Tibial nerve (tissue), 4 donors: ENCODE results near the gene SKI. TPM values are rescaled to one million over a fixed set of nuclear protein-coding genes. Genes with fewer than 3 reads are reported as not detected.
"Not testable (repeated sequence)": the region's sequence is repeated elsewhere in the genome, so short reads cannot be mapped to it uniquely, and the experiment has no call there.

Source experiments
- DNase-seq, 2 donors: peaks; one replicate each; pipeline ENCODE4 v3.0.0-alpha.2; 2019; ENCODE audit warnings: low spot score in 2 of 2
- H3K27ac ChIP-seq, 4 donors: fragments of 200-600 bp; sonication (generic) in 3 of 4; one replicate each; pipeline ENCODE4 v1.5.1; 2017 to 2019; ENCODE audit warnings: mild to moderate bottlenecking in 1 of 4
- H3K27me3 ChIP-seq, 2 donors: fragments of 200-600 bp; sonication (generic) in 1 of 2; one replicate each; pipeline versions ENCODE4 v1.5.1 to v1.6.0; 2017 to 2019
- H3K36me3 ChIP-seq, 3 donors: fragments of 200-600 bp; sonication (generic); one replicate each; pipeline ENCODE4 v1.5.1; 2018 to 2019
- H3K4me1 ChIP-seq, 4 donors: fragments of 200-600 bp; sonication (generic) in 3 of 4; one replicate each; pipeline ENCODE4 v1.5.1; 2017 to 2019
- H3K4me3 ChIP-seq, 4 donors: fragments of 200-600 bp; sonication (generic) in 3 of 4; one replicate each; pipeline ENCODE4 v1.5.1; 2017 to 2019; ENCODE audit warnings: mild to moderate bottlenecking in 1 of 4, moderate library complexity in 1 of 4
- H3K9me3 ChIP-seq, 4 donors: fragments of 200-600 bp; sonication (generic) in 3 of 4; one replicate each; pipeline ENCODE4 v1.5.1; 2017 to 2019
- EP300 ChIP-seq, 2 donors: sonication (generic); formaldehyde crosslinking; IDR thresholded peaks; one replicate each; pipeline ENCODE4 v1.6.1; 2017; ENCODE audit warnings: antibody characterized with exemption in 2 of 2, mild to moderate bottlenecking in 1 of 2
- POLR2A ChIP-seq, 2 donors: fragments of 450-650 bp; IDR thresholded peaks; one replicate each; pipeline ENCODE4 v1.6.1; 2017; ENCODE audit warnings: antibody characterized with exemption in 2 of 2, mild to moderate bottlenecking in 2 of 2, moderate library complexity in 2 of 2
- WGBS, 2 donors: methylation state at CpG; one replicate each; pipeline ENCODE4 v1.1.5; 2018; 5-methylcytosine and 5-hydroxymethylcytosine counted together
- total RNA-seq, 4 donors: library from RNA; depleted of rRNA; stranded (reverse); fragments of >200 nt; gene quantifications; one replicate each; pipeline ENCODE4 v1.1.0, GENCODE V29; 2016
- TF ChIP-seq, protein P1 (sequence below), 5 experiments: fragments of 200-600 bp in 3 of 5; fragments of 450-650 bp in 2 of 5; sonication (generic) in 3 of 5; IDR thresholded peaks; one replicate each; pipeline ENCODE4 v1.5.1; 2016 to 2019; ENCODE audit warnings: antibody characterized with exemption in 5 of 5, mild to moderate bottlenecking in 3 of 5, moderate library complexity in 2 of 5

The SKI gene
- total RNA-seq, 4 donors from 2014 or later, result 62.8 to 100 (median 72.2) TPM

DNA sequence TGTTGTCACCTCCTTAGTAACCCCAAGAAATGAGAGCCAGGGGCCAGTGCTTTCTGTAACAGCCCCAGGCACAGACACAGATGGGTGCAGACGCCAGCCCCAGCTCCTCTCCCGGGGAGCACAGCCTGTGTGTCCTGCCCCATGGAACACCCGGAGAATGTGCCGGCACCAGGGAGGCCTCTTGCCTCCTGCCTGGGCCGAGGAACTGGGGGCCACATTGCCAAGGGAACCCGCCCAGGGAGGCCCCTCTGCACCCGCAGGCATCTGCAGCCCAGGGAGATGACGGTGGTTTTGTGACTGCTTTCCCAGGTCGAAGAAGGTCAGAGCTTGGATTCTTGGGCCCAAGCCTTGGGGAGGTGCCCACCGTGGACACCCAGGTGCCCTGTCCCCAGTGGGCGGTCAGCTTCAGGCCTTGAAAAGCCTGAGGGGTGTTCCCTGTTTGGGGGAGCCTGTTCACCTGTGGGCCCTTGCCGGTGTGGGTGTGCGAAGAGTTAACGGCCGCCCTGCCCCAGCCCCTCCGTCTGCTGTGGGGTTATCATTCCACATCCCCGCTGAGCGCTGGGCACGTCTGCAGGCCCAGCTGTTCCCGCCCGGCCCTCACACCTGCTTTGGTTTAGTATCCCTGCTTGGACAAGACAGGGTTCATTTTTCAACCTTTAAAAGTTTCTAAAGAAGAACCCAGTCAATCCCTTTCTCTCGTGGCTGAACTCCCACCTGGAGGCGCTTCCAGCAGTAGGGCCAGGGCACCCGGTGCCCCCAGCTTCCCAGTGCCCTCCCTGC, 100.7 kb downstream of the SKI start:
- no peaks in the 10 kb centered on the region for H3K27me3 ChIP-seq
- H3K9me3 ChIP-seq, result no peaks in the 10 kb centered on the region
- TF ChIP-seq EP300 (IDR thresholded peaks at IDR 0.05) (no peak), POLR2A (IDR thresholded peaks at IDR 0.05) (no peak)
- TF ChIP-seq, protein P1, sequence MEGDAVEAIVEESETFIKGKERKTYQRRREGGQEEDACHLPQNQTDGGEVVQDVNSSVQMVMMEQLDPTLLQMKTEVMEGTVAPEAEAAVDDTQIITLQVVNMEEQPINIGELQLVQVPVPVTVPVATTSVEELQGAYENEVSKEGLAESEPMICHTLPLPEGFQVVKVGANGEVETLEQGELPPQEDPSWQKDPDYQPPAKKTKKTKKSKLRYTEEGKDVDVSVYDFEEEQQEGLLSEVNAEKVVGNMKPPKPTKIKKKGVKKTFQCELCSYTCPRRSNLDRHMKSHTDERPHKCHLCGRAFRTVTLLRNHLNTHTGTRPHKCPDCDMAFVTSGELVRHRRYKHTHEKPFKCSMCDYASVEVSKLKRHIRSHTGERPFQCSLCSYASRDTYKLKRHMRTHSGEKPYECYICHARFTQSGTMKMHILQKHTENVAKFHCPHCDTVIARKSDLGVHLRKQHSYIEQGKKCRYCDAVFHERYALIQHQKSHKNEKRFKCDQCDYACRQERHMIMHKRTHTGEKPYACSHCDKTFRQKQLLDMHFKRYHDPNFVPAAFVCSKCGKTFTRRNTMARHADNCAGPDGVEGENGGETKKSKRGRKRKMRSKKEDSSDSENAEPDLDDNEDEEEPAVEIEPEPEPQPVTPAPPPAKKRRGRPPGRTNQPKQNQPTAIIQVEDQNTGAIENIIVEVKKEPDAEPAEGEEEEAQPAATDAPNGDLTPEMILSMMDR (IDR thresholded peaks at IDR 0.05), result no peak
- DNase-seq, result no peak
- H3K4me1 ChIP-seq, result peaks cover 0 to 37% (median 19%) of the 10 kb centered on the region in 4 donors
- no peaks in the 10 kb centered on the region for H3K36me3 ChIP-seq
- 78 to 86% methylated on average over 20 to 24 of the region's 24 CpGs for WGBS, 2 donors
- no peak overlapping the region for H3K27ac ChIP-seq
- H3K4me3 ChIP-seq, result no peak overlapping the region

DNA sequence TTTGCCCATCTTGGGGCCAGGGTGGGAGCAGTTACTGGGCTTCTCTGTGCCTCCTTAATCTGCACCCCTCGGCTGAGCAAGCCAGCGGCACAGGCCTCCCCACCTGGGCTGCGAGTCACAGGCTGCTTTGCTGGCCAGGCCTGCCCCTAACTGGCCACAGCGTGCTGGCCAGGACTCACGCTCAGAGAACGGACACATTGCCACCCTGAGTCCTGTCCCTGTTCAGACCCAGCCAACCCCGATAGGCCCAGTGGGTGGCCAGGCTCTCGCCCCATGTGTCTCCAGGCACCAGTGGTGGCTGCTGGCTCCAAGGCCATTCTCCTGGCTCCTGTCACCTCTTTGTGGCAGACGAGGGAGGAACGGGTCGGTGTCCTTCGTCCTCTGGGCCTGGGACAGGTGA, 101.9 kb downstream of the SKI start:
- H3K4me1 ChIP-seq, result peaks cover 0 to 30% (median 19%) of the 10 kb centered on the region in 4 donors
- no peak overlapping the region for H3K4me3 ChIP-seq
- H3K36me3 ChIP-seq, result no peaks in the 10 kb centered on the region
- no peaks in the 10 kb centered on the region for H3K27me3 ChIP-seq
- WGBS, 2 donors, result 75 to 81% methylated on average over 4 to 12 of the region's 12 CpGs
- no peak for TF ChIP-seq POLR2A (IDR thresholded peaks at IDR 0.05)
- TF ChIP-seq, protein P1 (IDR thresholded peaks at IDR 0.05), result no peak
- TF ChIP-seq EP300 (IDR thresholded peaks at IDR 0.05), result no peak
- H3K27ac ChIP-seq, result peak overlapping the region in 3 of 4 donors; percentile 73 to 89 (median 80)
- H3K9me3 ChIP-seq, result no peaks in the 10 kb centered on the region
- no peak for DNase-seq

GRCh38 chr1:2330519-2331199, 102.5 kb downstream of the SKI start:
- H3K27me3 ChIP-seq, result no peaks in the 10 kb centered on the region
- DNase-seq, result peak; percentile 72 to 77
- TF ChIP-seq EP300 (IDR thresholded peaks at IDR 0.05) (peak; percentile 40 to 77), POLR2A (IDR thresholded peaks at IDR 0.05) (no peak)
- TF ChIP-seq, protein P1 (IDR thresholded peaks at IDR 0.05), result peak in 1 of 5 experiments; percentile 17

DNA sequence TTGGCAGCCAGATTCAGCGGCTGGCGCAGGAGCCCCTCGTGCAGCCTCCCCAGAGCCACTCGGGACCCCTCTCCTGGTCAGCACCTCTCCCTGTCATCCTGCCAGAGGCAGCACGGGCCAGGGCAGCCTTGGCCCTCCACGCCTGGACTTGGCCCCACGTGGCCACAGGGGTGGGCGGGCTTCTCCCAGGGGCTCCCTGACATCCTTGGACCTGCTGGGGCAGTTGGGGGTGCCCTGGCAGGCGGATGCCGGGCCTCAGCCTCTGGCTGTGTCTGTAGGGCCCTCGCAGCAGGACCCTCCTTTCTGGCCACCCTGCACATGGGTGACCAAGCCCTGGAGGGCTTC, 103.1 kb downstream of the SKI start:
- peak overlapping the region; percentile 73 to 89 (median 77) for H3K27ac ChIP-seq
- DNase-seq, result no peak
- H3K27me3 ChIP-seq, result no peaks in the 10 kb centered on the region
- H3K4me1 ChIP-seq, result peaks cover 0 to 30% (median 19%) of the 10 kb centered on the region in 4 donors
- no peak overlapping the region for H3K4me3 ChIP-seq
- no peaks in the 10 kb centered on the region for H3K9me3 ChIP-seq
- H3K36me3 ChIP-seq, result no peaks in the 10 kb centered on the region
- TF ChIP-seq, protein P1 (IDR thresholded peaks at IDR 0.05), result no peak
- TF ChIP-seq EP300 (IDR thresholded peaks at IDR 0.05) (no peak), POLR2A (IDR thresholded peaks at IDR 0.05) (no peak)
- WGBS, 2 donors, result 26 to 45% methylated on average over 6 to 11 of the region's 11 CpGs

More at GRCh38 chr1:2330519-2331199, 102.5 kb downstream of the SKI start:
- peak overlapping the region in 1 of 4 donors; percentile 1 for H3K4me3 ChIP-seq
- H3K36me3 ChIP-seq, result no peaks in the 10 kb centered on the region
- peaks cover 0 to 30% (median 19%) of the 10 kb centered on the region in 4 donors for H3K4me1 ChIP-seq
- H3K27ac ChIP-seq, result peak overlapping the region; percentile 73 to 89 (median 77)
- 15 to 34% methylated on average over 23 to 25 of the region's 31 CpGs for WGBS, 2 donors
- no peaks in the 10 kb centered on the region for H3K9me3 ChIP-seq

- 90 to 95% methylated on average over 33 of the region's 33 CpGs for WGBS, 2 donors
- not testable (repeated sequence) for H3K9me3 ChIP-seq, DNase-seq, H3K36me3 ChIP-seq, H3K27me3 ChIP-seq, H3K4me3 ChIP-seq
- Histone ChIP-seq H3K4me1 (peaks cover 0 to 30% (median 19%) of the 10 kb centered on the region in 4 donors), H3K27ac (peak overlapping the region; percentile 73 to 89 (median 77))
Observed at GRCh38 chr1:2331580-2331979, 103.5 kb downstream of the SKI start.
